CD14-positive monocyte (primary cell): ENCODE results near the gene C19orf38. TPM values are rescaled to one million over a fixed set of nuclear protein-coding genes. Genes with fewer than 3 reads are reported as not detected.

Experiments
- DNase-seq, 3 donors: peaks; one replicate each; pipeline ENCODE4 v3.0.0-alpha.2; 2011 to 2022
- H2AFZ ChIP-seq: 2 replicates; pipeline ENCODE4 v1.6.0; 2012; ENCODE audit warnings: mild to moderate bottlenecking, low read depth, low read length, inconsistent platforms; ENCODE audit not compliant: insufficient read depth, poor library complexity, severe bottlenecking
- H3K27ac ChIP-seq, 2 donors: 1 replicate in 1 of 2; 2 replicates in 1 of 2; pipeline ENCODE4 v1.5.1; 2012 to 2013; ENCODE audit warnings: low read length in 2 of 2, control low read depth in 1 of 2, inconsistent platforms in 1 of 2, low read depth in 1 of 2, mild to moderate bottlenecking in 1 of 2
- H3K27me3 ChIP-seq, 2 donors: one replicate each; pipeline versions ENCODE4 v1.6.0 to v1.6.1; 2011 to 2013; ENCODE audit warnings: low read length in 2 of 2; ENCODE audit not compliant: control insufficient read depth in 2 of 2, insufficient read depth in 2 of 2
- H3K36me3 ChIP-seq, 2 donors: replicated peaks in 1 of 2; 1 replicate in 1 of 2; 2 replicates in 1 of 2; pipeline versions ENCODE4 v1.5.1 to v1.6.1; 2012 to 2013; ENCODE audit warnings: low read length in 2 of 2, control low read depth in 1 of 2, inconsistent platforms in 1 of 2, mild to moderate bottlenecking in 1 of 2; ENCODE audit not compliant: insufficient read depth in 2 of 2, control insufficient read depth in 1 of 2
- H3K4me1 ChIP-seq, 2 donors: 1 replicate in 1 of 2; 2 replicates in 1 of 2; pipeline versions ENCODE4 v1.5.1 to v1.6.1; 2012 to 2013; ENCODE audit warnings: low read length in 2 of 2, control low read depth in 1 of 2, inconsistent platforms in 1 of 2, mild to moderate bottlenecking in 1 of 2, moderate library complexity in 1 of 2; ENCODE audit not compliant: insufficient read depth in 2 of 2, control insufficient read depth in 1 of 2
- H3K4me2 ChIP-seq: replicated peaks from 2 replicates; pipeline ENCODE3; 2012; ENCODE audit warnings: low read length, moderate library complexity, mild to moderate bottlenecking; ENCODE audit not compliant: poor library complexity, severe bottlenecking; ENCODE audit errors: extremely low read depth
- H3K4me3 ChIP-seq, 3 experiments: fragments of 200-600 bp in 1 of 3; sonication (generic) in 1 of 3; replicated peaks in 1 of 3; 1 replicate in 2 of 3; 2 replicates in 1 of 3; pipeline ENCODE4 v1.5.1; 2011 to 2013; ENCODE audit warnings: low read length in 3 of 3, mild to moderate bottlenecking in 3 of 3, control low read depth in 2 of 3, low read depth in 2 of 3, inconsistent platforms in 1 of 3, moderate library complexity in 1 of 3
- H3K79me2 ChIP-seq: 2 replicates; pipeline ENCODE4 v1.6.0; 2012; ENCODE audit warnings: mild to moderate bottlenecking, control low read depth, inconsistent platforms, low read length, moderate library complexity; ENCODE audit not compliant: insufficient read depth
- H3K9ac ChIP-seq: 2 replicates; pipeline ENCODE4 v1.6.0; 2017; ENCODE audit warnings: low read length, mild to moderate bottlenecking; ENCODE audit not compliant: insufficient read depth, poor library complexity, severe bottlenecking
- H3K9me3 ChIP-seq, 2 donors: replicated peaks in 1 of 2; 1 replicate in 1 of 2; 2 replicates in 1 of 2; pipeline versions ENCODE4 v1.5.1 to v1.6.1; 2012 to 2013; ENCODE audit warnings: low read length in 2 of 2, control low read depth in 1 of 2; ENCODE audit not compliant: control insufficient read depth in 1 of 2, insufficient read depth in 1 of 2
- H4K20me1 ChIP-seq: 2 replicates; pipeline ENCODE4 v1.6.0; 2012; ENCODE audit warnings: mild to moderate bottlenecking, low read length, control low read depth, moderate library complexity; ENCODE audit not compliant: insufficient read depth
- H3K27ac Mint-ChIP-seq, 7 donors: one replicate each; pipeline ENCODE4 v1.8.0; 2020; ENCODE audit warnings: mild to moderate bottlenecking in 7 of 7, mixed read lengths in 7 of 7, moderate library complexity in 6 of 7, inconsistent platforms in 2 of 7
- H3K27me3 Mint-ChIP-seq, 3 donors: one replicate each; pipeline ENCODE4 v1.8.0; 2021 to 2022; ENCODE audit warnings: low read depth in 3 of 3, mild to moderate bottlenecking in 3 of 3, mixed read lengths in 3 of 3, moderate library complexity in 3 of 3, inconsistent platforms in 1 of 3
- H3K36me3 Mint-ChIP-seq, 2 donors: one replicate each; pipeline ENCODE4 v1.8.0; 2020; ENCODE audit warnings: mixed read lengths in 2 of 2, inconsistent platforms in 1 of 2, mild to moderate bottlenecking in 1 of 2
- H3K4me1 Mint-ChIP-seq: one replicate; pipeline ENCODE4 v1.8.0; 2020; ENCODE audit warnings: mild to moderate bottlenecking, mixed read lengths
- H3K4me3 Mint-ChIP-seq, 2 donors: one replicate each; pipeline ENCODE4 v1.8.0; 2020; ENCODE audit warnings: mild to moderate bottlenecking in 2 of 2, mixed read lengths in 2 of 2, moderate library complexity in 1 of 2
- H3K9me3 Mint-ChIP-seq, 7 donors: one replicate each; pipeline ENCODE4 v1.8.0; 2020 to 2022; ENCODE audit warnings: mixed read lengths in 7 of 7, mild to moderate bottlenecking in 6 of 7, moderate library complexity in 6 of 7, inconsistent platforms in 2 of 7
- WGBS: methylation state at CpG from one replicate; pipeline ENCODE4 v1.1.5; 2013; ENCODE audit warnings: missing lambda C conversion rate; ENCODE audit not compliant: insufficient coverage; 5-methylcytosine and 5-hydroxymethylcytosine counted together
- intact Hi-C, 2 donors: fragments of 100-400 bp; cut with micrococcal nuclease; formaldehyde crosslinking; loops; one replicate each; pipeline versions ENCODE4 v1.15.0 to v1.15.1; 2023
- polyA plus RNA-seq, 3 donors: library from polyadenylated mRNA; depleted of rRNA in 1 of 3; unstranded in 2 of 3; stranded (reverse) in 1 of 3; fragments of 300-500 nt in 2 of 3; fragments of >200 nt in 1 of 3; fragmentation: Illumina TruSeq in 2 of 3; gene quantifications; 1 replicate in 2 of 3; 2 replicates in 1 of 3; pipeline ENCODE4 v1.2.3, GENCODE V29; 2012 to 2021
- TF ChIP-seq, protein P1 (sequence below): fragments of 200-600 bp; IDR thresholded peaks from one replicate; pipeline ENCODE4 v1.8.0; 2022; ENCODE audit warnings: antibody characterized with exemption, mild to moderate bottlenecking

The C19orf38 gene
- polyA plus RNA-seq, 3 donors: 134 to 174 (median 149) TPM

DNA sequence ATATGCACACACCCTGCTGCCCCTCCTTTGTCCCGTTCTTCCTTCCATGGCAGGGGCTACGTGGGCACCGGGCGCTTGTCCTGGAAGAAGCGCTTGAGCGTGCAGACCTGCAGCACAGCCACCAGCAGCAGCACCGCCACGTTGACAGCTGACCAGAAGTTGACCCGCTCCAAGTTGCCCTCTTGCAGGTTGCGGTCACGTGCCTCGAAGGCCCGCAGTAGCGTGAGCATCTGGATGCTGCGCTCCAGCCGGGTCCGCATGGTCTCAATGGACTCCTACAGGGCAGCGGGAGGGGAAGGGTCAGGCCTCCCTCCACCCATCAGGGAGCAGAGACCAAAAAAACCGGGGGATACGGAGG is 15.3 kb upstream of the C19orf38 start:
- peaks cover 51 to 64% of the 10 kb centered on the region in 2 donors for H3K36me3 ChIP-seq
- H3K4me3 Mint-ChIP-seq: no peak overlapping the region
- 96% methylated on average over 20 of the region's 20 CpGs for WGBS

DNA sequence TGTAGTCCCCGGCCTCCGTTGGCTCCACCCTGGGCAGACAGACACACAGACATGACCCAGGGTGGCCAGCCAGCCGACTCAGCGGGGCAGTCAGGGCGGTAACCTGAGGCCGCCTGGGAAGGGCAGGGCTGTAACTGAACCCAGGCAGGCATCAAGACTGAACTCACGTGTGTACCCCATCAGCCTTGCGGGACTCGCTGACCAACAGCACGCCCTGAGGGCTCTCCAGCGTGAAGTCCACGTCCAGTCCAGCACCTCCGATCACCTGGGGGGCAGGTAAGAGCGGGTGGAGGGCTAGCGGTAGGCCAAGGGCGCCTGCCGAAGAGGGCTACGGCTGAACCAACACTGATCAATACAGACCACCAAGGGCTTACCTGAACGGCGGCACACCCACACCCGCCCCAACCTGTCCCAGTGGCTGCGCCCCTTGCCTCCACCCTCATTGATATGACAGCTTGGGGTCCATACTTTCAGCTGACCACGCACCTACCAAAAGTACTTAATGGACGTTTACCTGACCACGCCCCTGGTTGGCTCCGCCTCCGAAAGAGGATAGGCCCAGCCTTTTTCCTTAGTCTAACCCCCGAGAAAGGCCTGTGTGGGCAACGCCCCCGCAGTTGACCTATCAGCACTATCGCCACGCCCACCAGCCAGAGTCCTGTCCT is 13.0 kb upstream of the C19orf38 start:
- Mint-ChIP-seq H3K36me3 (peaks cover 15 to 33% of the 10 kb centered on the region in 2 donors), H3K4me1 (peaks cover 11% of the 10 kb centered on the region), H3K9me3 (peaks cover 2 to 11% (median 7%) of the 10 kb centered on the region in 7 donors), H3K4me3 (peak overlapping the region; percentile 93 to 95), H3K27me3 (peaks cover 0 to 9% (median 0%) of the 10 kb centered on the region in 3 donors), H3K27ac (peak overlapping the region; percentile 97 to 100 (median 99))
- TF ChIP-seq, protein P1, sequence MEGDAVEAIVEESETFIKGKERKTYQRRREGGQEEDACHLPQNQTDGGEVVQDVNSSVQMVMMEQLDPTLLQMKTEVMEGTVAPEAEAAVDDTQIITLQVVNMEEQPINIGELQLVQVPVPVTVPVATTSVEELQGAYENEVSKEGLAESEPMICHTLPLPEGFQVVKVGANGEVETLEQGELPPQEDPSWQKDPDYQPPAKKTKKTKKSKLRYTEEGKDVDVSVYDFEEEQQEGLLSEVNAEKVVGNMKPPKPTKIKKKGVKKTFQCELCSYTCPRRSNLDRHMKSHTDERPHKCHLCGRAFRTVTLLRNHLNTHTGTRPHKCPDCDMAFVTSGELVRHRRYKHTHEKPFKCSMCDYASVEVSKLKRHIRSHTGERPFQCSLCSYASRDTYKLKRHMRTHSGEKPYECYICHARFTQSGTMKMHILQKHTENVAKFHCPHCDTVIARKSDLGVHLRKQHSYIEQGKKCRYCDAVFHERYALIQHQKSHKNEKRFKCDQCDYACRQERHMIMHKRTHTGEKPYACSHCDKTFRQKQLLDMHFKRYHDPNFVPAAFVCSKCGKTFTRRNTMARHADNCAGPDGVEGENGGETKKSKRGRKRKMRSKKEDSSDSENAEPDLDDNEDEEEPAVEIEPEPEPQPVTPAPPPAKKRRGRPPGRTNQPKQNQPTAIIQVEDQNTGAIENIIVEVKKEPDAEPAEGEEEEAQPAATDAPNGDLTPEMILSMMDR: no peak
- WGBS: 63% methylated on average over 27 of the region's 32 CpGs
- peak overlapping the region; percentile 85 to 94 for H3K27ac ChIP-seq
- H4K20me1 ChIP-seq: peaks cover 30% of the 10 kb centered on the region
- peaks cover 0 to 8% of the 10 kb centered on the region in 2 donors for H3K9me3 ChIP-seq
- H3K4me1 ChIP-seq: peaks cover 15 to 18% of the 10 kb centered on the region in 2 donors
- peak overlapping the region; percentile 89 for H3K4me2 ChIP-seq
- H3K27me3 ChIP-seq: no peaks in the 10 kb centered on the region
- no peak overlapping the region for H3K9ac ChIP-seq
- peak overlapping the region in 2 of 3 experiments; percentile 72 to 86 for H3K4me3 ChIP-seq
- peaks cover 37 to 44% of the 10 kb centered on the region in 2 donors for H3K36me3 ChIP-seq
- H3K79me2 ChIP-seq: no peaks in the 10 kb centered on the region
- intact Hi-C loops: loop anchor here (2.0 to 5.0 kb wide), 2 partner anchors 37 to 268 kb away; partner anchors contain the start of genes CARM1 (in 1 of the 2) and KRI1 (in 1 of the 2)
- H2AFZ ChIP-seq: peak overlapping the region; percentile 20
- no peak for DNase-seq

More for the DNA sequence above, 15.3 kb upstream of the C19orf38 start:
- no peak overlapping the region for H3K4me2 ChIP-seq
- H3K27ac ChIP-seq: no peak overlapping the region
- DNase-seq: no peak
- H3K4me3 ChIP-seq: no peak overlapping the region
- H3K79me2 ChIP-seq: no peaks in the 10 kb centered on the region
- H3K9me3 Mint-ChIP-seq: peaks cover 2 to 8% (median 6%) of the 10 kb centered on the region in 7 donors
- TF ChIP-seq, protein P1: no peak
- no peak overlapping the region for H3K9ac ChIP-seq
- peaks cover 0 to 8% of the 10 kb centered on the region in 2 donors for H3K9me3 ChIP-seq
- intact Hi-C loops: no loop called here
- peaks cover 27 to 56% of the 10 kb centered on the region in 2 donors for H3K36me3 Mint-ChIP-seq
- peaks cover 0 to 2% (median 0%) of the 10 kb centered on the region in 3 donors for H3K27me3 Mint-ChIP-seq
- no peaks in the 10 kb centered on the region for H3K27me3 ChIP-seq
- peak overlapping the region in 2 of 7 donors; percentile 25 to 32 for H3K27ac Mint-ChIP-seq
- H4K20me1 ChIP-seq: peaks cover 39% of the 10 kb centered on the region
- H3K4me1 ChIP-seq: peaks cover 15 to 18% of the 10 kb centered on the region in 2 donors
- H3K4me1 Mint-ChIP-seq: peaks cover 11% of the 10 kb centered on the region
- no peak overlapping the region for H2AFZ ChIP-seq
